ENCODE measurements around the gene GANC. TPM values are rescaled to one million over a fixed set of nuclear protein-coding genes. Genes with fewer than 3 reads are reported as not detected.

GANC gene
- total and polyA plus RNA-seq, 10 donors = 7.4 to 65.9 (median 42.3) TPM

GRCh38 chr15:42405863-42406482 is 133.0 kb downstream of the GANC start:
- TF ChIP-seq POLR2A (IDR thresholded peaks at IDR 0.05) = no peak
- TF ChIP-seq POLR2AphosphoS5 (IDR thresholded peaks at IDR 0.05) = no peak
- TF ChIP-seq CTCF (IDR thresholded peaks at IDR 0.05 in 8 of 11, conservative IDR thresholded peaks at IDR 0.05 in 3 of 11) = no peak
- DNase-seq = no peak
- WGBS, 5 donors = 68 to 86% (median 75%) methylated on average over 6 of the region's 6 CpGs
- Histone ChIP-seq H3K36me3 (peaks cover 0 to 94% (median 17%) of the 10 kb centered on the region in 6 donors), H3K9me3 (no peaks in the 10 kb centered on the region), H3K27ac (no peak overlapping the region), H3K27me3 (replicated peaks in 1 of 7) (no peaks in the 10 kb centered on the region), H3K4me1 (peaks cover 0 to 5% (median 0%) of the 10 kb centered on the region in 6 donors), H3K4me3 (no peak overlapping the region)
- intact Hi-C loops (cut with DNase I; ENCODE audit: low total_unique reads) = no loop called here

Other genes starting within 250 kb of the GANC start
- gene PLA2G4D, start 178.6 kb upstream of the GANC start, total RNA-seq = not detected
- gene PLA2G4D, start 178.6 kb upstream of the GANC start, polyA plus RNA-seq = not detected
- gene PLA2G4F, start 116.6 kb upstream of the GANC start, total RNA-seq = not detected
- gene PLA2G4F, start 116.6 kb upstream of the GANC start, polyA plus RNA-seq = under 1 TPM in 1 of 3 donors, not detected in 2; 0.03 TPM
- gene VPS39, start 64.9 kb upstream of the GANC start, total RNA-seq = 100 to 1,000 TPM in 4 of 7 donors, 10 to 100 TPM in 3; 71.3 to 220 (median 105) TPM
- 10 to 100 TPM; 25.9 to 48.0 (median 47.6) TPM for gene VPS39, start 64.9 kb upstream of the GANC start, polyA plus RNA-seq
- 10 to 100 TPM; 39.2 to 48.3 (median 43.3) TPM for gene TMEM87A, start 232 bp downstream of the GANC start, total RNA-seq
- gene TMEM87A, start 232 bp downstream of the GANC start, polyA plus RNA-seq = 10 to 100 TPM; 13.4 to 15.4 (median 15.0) TPM
- gene CAPN3, start 86.3 kb downstream of the GANC start, total RNA-seq = 10 to 100 TPM; 14.6 to 24.2 (median 16.7) TPM
- 10 to 100 TPM; 20.3 to 40.5 (median 29.7) TPM for gene CAPN3, start 86.3 kb downstream of the GANC start, polyA plus RNA-seq
- gene ZNF106, start 217.9 kb downstream of the GANC start, total RNA-seq = 10 to 100 TPM; 62.5 to 93.3 (median 75.7) TPM
- 1 to 10 TPM; 4.6 to 9.2 (median 5.3) TPM for gene ZNF106, start 217.9 kb downstream of the GANC start, polyA plus RNA-seq
- gene SNAP23, start 222.4 kb downstream of the GANC start, total RNA-seq = 100 to 1,000 TPM in 6 of 7 donors, 10 to 100 TPM in 1; 98.8 to 151 (median 115) TPM
- 10 to 100 TPM; 60.8 to 79.9 (median 66.7) TPM for gene SNAP23, start 222.4 kb downstream of the GANC start, polyA plus RNA-seq